GM19452 (cell line): Measurements from ENCODE around the gene ZNF398.
"Not testable (repeated sequence)": the region's sequence is repeated elsewhere in the genome, so short reads cannot be mapped to it uniquely, and the experiment has no call there.

Source experiments
- ATAC-seq: cut with Tn5 transposase; IDR thresholded peaks from one replicate; pipeline ENCODE4 v1.9.1; 2021; ENCODE audit not compliant: unreplicated experiment

Gene ZNF398

DNA sequence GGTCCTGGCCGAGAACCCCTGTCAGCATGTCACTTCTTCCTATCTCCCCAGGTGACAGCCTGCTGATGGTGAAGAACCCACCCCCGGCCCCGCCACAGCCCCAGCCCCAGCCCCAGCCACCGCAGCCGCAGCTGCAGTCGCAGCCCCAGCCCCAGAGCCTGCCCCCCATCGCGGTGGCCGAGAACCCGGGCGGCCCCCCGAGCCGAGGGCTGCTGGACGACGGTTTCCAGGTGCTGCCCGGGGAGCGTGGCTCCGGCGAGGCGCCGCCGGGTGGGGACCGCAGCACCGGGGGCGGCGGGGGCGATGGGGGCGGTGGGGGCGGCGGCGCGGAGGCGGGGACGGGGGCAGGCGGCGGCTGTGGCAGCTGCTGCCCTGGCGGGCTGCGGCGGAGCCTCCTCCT lies 76.5 kb downstream of the ZNF398 start:
- ATAC-seq: no peak

DNA sequence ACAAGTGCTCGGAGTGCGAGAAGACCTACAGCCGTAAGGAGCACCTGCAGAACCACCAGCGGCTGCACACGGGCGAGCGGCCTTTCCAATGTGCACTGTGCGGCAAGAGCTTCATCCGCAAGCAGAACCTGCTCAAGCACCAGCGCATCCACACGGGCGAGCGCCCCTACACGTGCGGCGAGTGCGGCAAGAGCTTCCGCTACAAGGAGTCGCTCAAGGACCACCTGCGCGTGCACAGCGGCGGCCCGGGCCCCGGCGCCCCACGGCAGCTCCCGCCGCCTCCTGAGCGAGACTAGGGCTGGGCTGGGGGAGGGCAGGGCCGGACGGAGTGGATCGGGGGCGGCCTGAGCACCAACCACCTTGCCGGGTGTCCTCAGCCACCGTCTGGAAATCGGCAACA lies 77.1 kb downstream of the ZNF398 start:
- ATAC-seq: no peak

DNA sequence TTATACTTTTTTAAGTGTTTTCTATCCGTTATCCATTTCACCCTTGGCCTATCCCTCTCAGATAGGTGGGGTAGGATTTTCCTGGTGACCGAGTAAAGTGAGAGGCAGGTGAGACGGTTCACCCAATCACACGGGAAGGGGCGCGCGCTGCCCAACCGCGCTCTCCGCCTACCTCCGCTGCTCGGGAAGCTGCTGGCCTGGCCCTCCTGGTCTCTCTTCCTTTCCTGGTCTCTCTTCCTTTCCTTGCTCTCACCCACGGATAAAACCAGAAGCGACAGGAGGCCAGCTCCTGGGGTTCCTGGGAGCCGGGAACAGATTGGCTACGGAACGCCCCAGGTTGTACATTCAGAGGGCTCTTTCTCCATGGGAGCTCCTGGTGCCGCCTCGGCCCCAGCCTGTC lies 77.9 kb downstream of the ZNF398 start:
- ATAC-seq: no peak

DNA sequence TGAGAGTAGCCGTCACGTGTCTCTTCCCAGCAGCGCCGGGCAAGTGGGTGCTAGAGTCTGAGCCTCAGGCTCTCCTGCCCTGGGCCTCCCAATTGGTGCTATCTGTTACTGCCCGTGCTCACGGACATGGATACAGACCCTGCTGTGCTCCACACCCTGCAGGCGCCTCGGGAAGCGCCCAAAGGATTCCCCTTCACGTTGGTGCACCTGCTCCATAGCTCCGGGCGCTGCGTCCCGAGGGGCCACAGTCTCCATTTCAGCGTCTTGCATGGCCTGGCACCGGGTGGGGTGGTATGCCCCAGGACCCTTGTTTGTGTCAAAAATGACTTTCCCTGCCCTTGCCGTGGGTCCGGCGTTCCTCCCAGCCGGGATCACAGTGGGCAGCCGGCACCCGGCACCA lies 78.4 kb downstream of the ZNF398 start:
- ATAC-seq: no peak

DNA sequence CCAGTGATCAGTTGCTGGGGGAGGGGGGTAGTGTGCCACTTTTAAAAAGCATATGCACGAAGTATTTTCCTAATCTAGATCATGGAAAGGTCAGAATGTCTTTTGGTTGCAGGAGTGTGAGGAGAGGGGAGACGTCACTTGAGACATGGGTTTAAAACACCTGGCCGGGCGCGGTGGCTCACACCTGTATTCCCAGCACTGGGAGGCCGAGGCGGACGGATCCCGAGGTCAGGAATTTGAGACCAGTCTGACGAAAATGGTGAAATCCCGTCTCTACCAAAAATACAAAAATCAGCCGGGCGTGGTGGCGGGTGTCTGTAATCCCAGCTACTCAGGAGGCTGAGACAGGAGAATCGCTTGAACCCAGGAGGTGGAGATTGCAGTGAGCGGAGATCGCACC lies 79.1 kb downstream of the ZNF398 start:
- not testable (repeated sequence) for ATAC-seq

DNA sequence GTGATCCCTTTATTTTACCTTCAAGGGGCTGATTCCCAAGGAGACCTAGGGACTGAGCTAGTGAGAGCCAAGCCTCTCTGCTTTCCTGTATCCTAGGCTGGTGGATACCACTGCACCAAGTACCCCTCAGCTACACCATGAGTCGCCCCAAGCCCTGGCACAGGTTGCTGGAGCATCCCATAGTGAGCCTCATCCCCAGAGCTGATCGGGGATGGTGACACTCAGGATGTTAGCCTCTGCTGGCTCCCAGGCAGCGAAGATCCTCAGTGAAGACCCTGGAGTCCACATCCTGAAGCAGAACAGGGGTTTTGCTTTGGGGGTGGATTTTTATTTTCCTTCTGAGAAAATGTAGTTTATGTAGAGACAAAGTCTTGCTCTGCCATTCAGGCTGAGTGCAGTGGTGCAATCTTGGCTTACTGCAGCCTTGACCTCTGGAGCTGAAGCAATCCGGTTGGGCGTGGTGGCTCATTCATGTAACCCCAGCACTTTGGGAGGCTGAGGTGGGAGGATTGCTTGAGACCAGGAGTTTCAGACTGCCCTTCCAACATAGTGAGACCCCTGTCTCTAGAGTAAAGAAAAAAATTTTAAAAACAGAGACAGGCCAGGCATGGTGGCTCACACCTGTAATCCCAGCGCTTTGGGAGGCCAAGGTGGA lies 79.7 kb downstream of the ZNF398 start:
- ATAC-seq: no peak

DNA sequence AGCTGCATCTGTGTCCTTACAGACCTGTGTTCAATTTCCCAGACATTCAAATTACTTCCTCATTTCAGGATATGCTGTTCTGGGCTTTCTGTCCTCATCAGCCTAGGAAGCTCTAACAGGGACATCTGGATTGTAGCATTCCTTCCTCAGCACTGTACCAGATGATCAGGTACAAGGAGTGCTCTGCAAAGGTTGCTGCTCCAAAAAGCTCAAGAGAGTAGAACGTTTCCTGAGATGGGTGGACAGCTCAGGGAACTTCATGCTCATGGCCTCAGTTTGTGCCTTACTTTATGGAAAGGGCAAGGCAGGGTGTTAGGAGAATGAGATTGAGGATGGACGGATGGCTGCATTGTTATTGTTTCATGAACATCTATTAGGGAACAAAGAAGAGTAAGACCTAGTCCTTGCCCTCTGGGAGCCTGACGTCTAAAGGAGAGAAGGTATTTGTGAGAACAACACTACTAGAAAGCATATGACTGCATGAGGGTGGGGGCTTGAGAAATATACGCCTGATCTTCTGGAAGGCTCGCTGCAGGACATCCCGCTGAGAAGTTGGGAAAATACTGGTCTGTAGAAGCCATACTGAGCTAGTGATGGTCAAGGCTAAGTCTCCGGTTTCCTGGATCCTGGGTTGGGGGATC lies 81.7 kb downstream of the ZNF398 start:
- no peak for ATAC-seq

DNA sequence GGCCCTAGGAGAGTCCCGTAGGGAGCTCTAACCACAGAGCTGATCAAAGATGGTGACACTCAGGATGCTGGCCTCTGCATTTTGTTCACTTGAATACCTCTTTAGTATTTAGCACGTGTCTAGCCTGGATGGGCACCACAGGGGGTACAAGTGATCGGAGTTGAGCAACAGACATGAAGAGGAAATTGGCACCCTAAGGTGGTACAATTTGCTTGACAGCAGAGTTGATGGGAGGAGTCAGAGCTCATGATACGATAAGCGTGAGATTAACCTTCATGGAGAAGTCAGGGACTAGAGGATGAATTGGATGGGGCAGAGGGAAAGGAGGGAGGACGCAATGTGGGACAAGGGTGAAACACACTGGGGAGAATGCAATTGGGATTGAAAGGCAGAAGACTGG lies 82.3 kb downstream of the ZNF398 start:
- no peak for ATAC-seq

DNA sequence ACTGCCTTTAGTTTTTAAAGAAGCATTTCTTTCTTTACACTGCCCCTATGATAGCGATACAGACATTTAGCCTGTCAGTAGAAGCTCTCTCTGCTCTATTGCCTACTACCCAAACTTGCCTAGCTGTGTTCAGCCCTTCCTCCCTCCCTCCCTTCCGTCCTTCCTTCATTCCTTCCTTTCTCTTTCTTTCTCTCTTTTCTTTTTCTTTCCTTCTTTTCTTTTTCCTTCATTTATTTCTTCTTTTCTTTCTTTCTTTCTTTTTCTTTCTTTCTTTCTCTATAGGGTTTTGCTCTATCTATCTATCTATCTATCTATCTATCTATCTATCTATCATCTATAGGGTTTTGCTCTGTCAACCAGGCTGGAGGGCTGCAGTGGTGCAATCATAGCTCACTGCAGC lies 85.1 kb downstream of the ZNF398 start:
- no peak for ATAC-seq
